Smooth muscle cell (in vitro differentiated cells): ENCODE data around the gene RNF182. TPM values are rescaled to one million over a fixed set of nuclear protein-coding genes. Genes with fewer than 3 reads are reported as not detected.

Source experiments
- DNase-seq: peaks from one replicate; lab custom pipeline; 2025; ENCODE audit not compliant: unreplicated experiment; lab: John Stamatoyannopoulos, UW
- H2AFZ ChIP-seq: fragments of 200-600 bp; sonication (generic); 2 replicates; pipeline ENCODE4 v1.6.0; 2016; ENCODE audit warnings: antibody characterized with exemption, low read depth, mild to moderate bottlenecking
- H3F3A ChIP-seq: fragments of 200-600 bp; sonication (generic); 2 replicates; pipeline ENCODE4 v1.6.0; 2017; ENCODE audit warnings: antibody characterized with exemption, low read depth
- H3K27ac ChIP-seq: fragments of 200-600 bp; sonication (generic); 2 replicates; pipeline ENCODE4 v1.5.1; 2016; ENCODE audit warnings: low read depth, mild to moderate bottlenecking
- H3K27me3 ChIP-seq: fragments of 200-600 bp; sonication (generic); 2 replicates; pipeline ENCODE4 v1.6.1; 2016; ENCODE audit warnings: low read depth, mild to moderate bottlenecking
- H3K36me3 ChIP-seq: fragments of 200-600 bp; sonication (generic); 2 replicates; pipeline ENCODE4 v1.5.1; 2016; ENCODE audit warnings: low read depth
- H3K4me1 ChIP-seq: fragments of 200-600 bp; sonication (generic); 2 replicates; pipeline ENCODE4 v1.5.1; 2016; ENCODE audit warnings: low read depth
- H3K4me2 ChIP-seq: fragments of 200-600 bp; sonication (generic); 2 replicates; pipeline ENCODE4 v1.6.0; 2016; ENCODE audit warnings: mild to moderate bottlenecking
- H3K4me3 ChIP-seq: fragments of 200-600 bp; sonication (generic); 2 replicates; pipeline ENCODE4 v1.5.1; 2016; ENCODE audit warnings: mild to moderate bottlenecking
- H3K79me2 ChIP-seq: fragments of 200-600 bp; sonication (generic); 2 replicates; pipeline ENCODE4 v1.6.0; 2016; ENCODE audit warnings: low read depth, mild to moderate bottlenecking
- H3K9ac ChIP-seq: fragments of 200-600 bp; sonication (generic); 2 replicates; pipeline ENCODE4 v1.6.0; 2016; ENCODE audit warnings: low read depth
- H3K9me3 ChIP-seq: fragments of 200-600 bp; sonication (generic); replicated peaks from 2 replicates; pipeline ENCODE4 v1.5.1; 2016; ENCODE audit warnings: low read depth
- H4K20me1 ChIP-seq: fragments of 200-600 bp; sonication (generic); 2 replicates; pipeline ENCODE4 v1.6.0; 2016; ENCODE audit warnings: low read depth
- WGBS: methylation state at CpG from one replicate; pipeline ENCODE4 v1.1.7; 2016; ENCODE audit warnings: low lambda C conversion rate; 5-methylcytosine and 5-hydroxymethylcytosine counted together
- polyA plus RNA-seq: library from polyadenylated mRNA; unstranded; fragments of >200 nt; fragmentation: Nextera tagmentation; extraction: Ambion mirVana; gene quantifications from 2 replicates; pipeline ENCODE4 v1.2.1, GENCODE V29; 2016
- total RNA-seq: library from RNA; depleted of rRNA; stranded (reverse); fragments of >200 nt; gene quantifications from 2 replicates; pipeline ENCODE4 v1.2.3, GENCODE V29; 2014
- TF ChIP-seq, protein P1 (sequence below): fragments of 200-600 bp; sonication (generic); IDR thresholded peaks from 2 replicates; pipeline ENCODE4 v1.5.1; 2017; ENCODE audit warnings: borderline replicate concordance, mild to moderate bottlenecking, antibody characterized with exemption; ENCODE audit not compliant: insufficient read depth, poor library complexity, severe bottlenecking

RNF182 gene
- total and polyA plus RNA-seq, 2 experiments from 2014 or later, result 0.76 TPM; not detected in 1

DNA sequence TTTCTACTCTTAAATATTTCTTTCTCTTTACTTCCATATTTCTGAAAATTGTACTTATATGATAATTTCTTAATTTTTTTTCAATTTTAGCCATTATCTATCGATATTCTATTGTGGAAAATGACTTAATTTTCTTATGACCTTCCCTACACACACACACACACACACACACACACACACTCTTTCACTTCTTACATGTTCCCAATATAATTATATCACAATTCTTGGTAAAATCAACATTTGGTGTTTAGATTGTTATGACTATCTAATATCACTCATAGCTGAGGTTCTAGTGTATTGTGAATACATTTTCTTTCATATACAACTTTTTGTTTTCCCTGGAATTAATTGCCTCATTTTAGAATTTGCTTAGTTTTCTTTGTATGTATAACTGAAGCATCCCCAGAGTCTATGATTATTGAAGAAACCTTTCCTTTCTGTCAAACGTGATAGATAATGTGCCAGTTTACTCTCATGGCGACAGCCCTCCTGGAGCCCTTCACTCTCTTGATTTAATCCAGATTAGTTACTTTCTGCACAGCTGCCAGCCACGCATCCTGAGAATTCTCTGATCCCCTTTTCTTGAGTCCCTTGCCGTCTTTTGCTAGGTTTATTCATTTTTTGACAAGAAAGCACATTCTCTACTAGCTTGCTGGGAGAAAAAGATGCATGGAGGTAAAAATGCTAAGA, 63.4 kb downstream of the RNF182 start:
- Histone ChIP-seq H4K20me1 (no peaks in the 10 kb centered on the region), H3K27me3 (no peaks in the 10 kb centered on the region), H3K27ac (no peak overlapping the region), H3K9me3 (no peaks in the 10 kb centered on the region), H3K36me3 (no peaks in the 10 kb centered on the region), H3K4me1 (no peaks in the 10 kb centered on the region), H3F3A (no peaks in the 10 kb centered on the region), H2AFZ (no peak overlapping the region), H3K4me2 (no peak overlapping the region), H3K9ac (no peak overlapping the region), H3K4me3 (no peak overlapping the region), H3K79me2 (no peaks in the 10 kb centered on the region)
- no peak for DNase-seq
- TF ChIP-seq, protein P1, sequence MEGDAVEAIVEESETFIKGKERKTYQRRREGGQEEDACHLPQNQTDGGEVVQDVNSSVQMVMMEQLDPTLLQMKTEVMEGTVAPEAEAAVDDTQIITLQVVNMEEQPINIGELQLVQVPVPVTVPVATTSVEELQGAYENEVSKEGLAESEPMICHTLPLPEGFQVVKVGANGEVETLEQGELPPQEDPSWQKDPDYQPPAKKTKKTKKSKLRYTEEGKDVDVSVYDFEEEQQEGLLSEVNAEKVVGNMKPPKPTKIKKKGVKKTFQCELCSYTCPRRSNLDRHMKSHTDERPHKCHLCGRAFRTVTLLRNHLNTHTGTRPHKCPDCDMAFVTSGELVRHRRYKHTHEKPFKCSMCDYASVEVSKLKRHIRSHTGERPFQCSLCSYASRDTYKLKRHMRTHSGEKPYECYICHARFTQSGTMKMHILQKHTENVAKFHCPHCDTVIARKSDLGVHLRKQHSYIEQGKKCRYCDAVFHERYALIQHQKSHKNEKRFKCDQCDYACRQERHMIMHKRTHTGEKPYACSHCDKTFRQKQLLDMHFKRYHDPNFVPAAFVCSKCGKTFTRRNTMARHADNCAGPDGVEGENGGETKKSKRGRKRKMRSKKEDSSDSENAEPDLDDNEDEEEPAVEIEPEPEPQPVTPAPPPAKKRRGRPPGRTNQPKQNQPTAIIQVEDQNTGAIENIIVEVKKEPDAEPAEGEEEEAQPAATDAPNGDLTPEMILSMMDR, result no peak
- WGBS, result 77% methylated on average over 5 of the region's 5 CpGs

DNA sequence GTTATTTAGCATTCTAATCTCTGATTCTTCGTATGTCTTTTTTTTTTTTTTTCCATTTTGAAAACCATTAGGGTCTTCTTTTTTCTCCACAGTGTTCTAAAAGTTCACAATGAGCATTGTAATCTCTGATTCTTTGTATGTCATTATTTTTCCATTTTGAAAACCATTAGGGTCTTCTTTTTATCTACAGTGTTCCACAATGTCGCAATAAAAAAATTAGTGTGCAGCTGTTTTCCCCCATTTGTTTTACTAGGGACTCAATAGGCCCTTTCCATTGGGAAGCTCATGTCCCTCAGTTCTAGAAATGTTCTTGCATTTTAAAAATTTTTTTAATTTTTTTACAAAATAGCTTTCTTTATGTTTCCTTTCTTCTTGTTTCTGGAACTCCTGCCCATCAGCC, 64.2 kb downstream of the RNF182 start:
- H2AFZ ChIP-seq, result no peak overlapping the region
- no peak overlapping the region for H3K27ac ChIP-seq
- H3K4me3 ChIP-seq, result no peak overlapping the region
- DNase-seq, result no peak
- H3K36me3 ChIP-seq, result no peaks in the 10 kb centered on the region
- H3K4me2 ChIP-seq, result no peak overlapping the region
- H3K9me3 ChIP-seq, result no peaks in the 10 kb centered on the region
- no peaks in the 10 kb centered on the region for H3K27me3 ChIP-seq
- WGBS, result 89% methylated on average over 2 of the region's 2 CpGs
- TF ChIP-seq, protein P1, result no peak
- no peaks in the 10 kb centered on the region for H3K79me2 ChIP-seq
- no peaks in the 10 kb centered on the region for H3K4me1 ChIP-seq
- H4K20me1 ChIP-seq, result no peaks in the 10 kb centered on the region
- no peaks in the 10 kb centered on the region for H3F3A ChIP-seq
- H3K9ac ChIP-seq, result no peak overlapping the region

DNA sequence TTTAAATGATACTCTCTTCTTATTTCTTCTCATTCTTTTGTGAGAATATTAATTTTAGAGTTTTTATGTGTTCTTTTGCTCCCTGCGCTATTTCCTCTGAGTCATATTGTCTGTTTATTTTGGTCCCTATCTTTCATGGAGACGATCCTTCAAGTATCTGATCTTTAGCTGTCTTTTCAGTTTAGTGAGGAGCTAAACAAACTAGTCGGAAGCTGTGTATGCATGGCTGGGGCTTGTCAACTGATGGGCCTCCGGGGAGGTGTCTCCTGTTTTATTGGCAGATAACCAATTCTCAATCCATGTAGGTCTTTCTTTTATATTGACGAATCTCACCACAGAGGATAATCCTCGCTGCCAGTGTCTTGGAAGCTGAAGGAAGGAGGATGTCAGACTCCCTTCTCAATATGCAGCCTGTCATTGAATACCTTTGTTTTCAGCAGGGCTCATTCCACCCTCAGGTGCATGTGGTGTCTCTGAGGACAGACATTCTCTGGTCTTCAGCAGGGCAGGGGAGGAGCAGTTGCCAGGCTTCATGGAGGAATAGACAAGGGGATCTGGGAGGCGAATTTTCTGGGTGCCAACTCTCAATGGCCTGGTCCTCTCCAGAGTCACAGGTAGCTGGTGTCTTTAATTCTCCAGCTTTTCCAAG, 64.9 kb downstream of the RNF182 start:
- no peak for DNase-seq

More for the DNA sequence above, 64.9 kb downstream of the RNF182 start:
- Histone ChIP-seq H3K4me1 (no peaks in the 10 kb centered on the region), H3F3A (no peaks in the 10 kb centered on the region), H3K27me3 (no peaks in the 10 kb centered on the region), H3K79me2 (no peaks in the 10 kb centered on the region), H4K20me1 (no peaks in the 10 kb centered on the region), H3K4me3 (no peak overlapping the region), H3K9me3 (no peaks in the 10 kb centered on the region), H3K4me2 (no peak overlapping the region), H3K27ac (no peak overlapping the region), H3K36me3 (no peaks in the 10 kb centered on the region), H2AFZ (no peak overlapping the region), H3K9ac (no peak overlapping the region)
- WGBS, result 67% methylated on average over 7 of the region's 7 CpGs
- TF ChIP-seq, protein P1, result no peak
